Measurements from ENCODE around the gene NBEA. TPM values are rescaled to one million over a fixed set of nuclear protein-coding genes. Genes with fewer than 3 reads are reported as not detected.

Gene NBEA
- total and polyA plus RNA-seq, 2 experiments from 2014 or later = 9.1 to 29.1 TPM

- TF ChIP-seq CREB1 (CRISPR knock-in tag; IDR thresholded peaks at IDR 0.05; ENCODE audit: low read depth) (no peak), CTCF (conservative IDR thresholded peaks at IDR 0.05; ENCODE audit: low read depth in 2 of 2) (no peak)
These were observed 150.2 kb downstream of the NBEA start (continued) for GRCh38 chr13:35092251-35092650.

DNA sequence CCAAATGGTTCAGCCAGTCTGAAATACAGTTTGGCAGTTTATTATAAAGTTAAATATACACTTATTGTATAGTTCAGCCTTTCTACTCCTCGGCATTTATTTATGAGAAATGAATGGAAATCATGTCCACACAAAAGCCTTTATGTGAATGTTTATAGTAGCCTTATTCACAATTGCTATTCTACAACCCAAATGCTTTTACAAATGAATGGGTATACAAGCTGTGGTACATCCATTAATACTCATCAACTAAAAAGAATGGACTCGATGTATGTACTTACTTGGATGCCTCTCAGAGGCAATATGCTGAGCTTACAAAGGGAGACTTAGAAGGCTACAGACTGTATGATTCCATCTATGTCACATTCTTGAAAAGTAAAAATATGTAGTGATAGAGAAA is 150.7 kb downstream of the NBEA start:
- no peak overlapping the region for H2AFZ ChIP-seq
- ATAC-seq (no peak), DNase-seq (ENCODE audit: low spot score) (no peak)
- Mint-ChIP-seq H3K9me3 (0 out of 3 replicates have a peak, but pooled peaks cover under 1% of the 10 kb centered on the region), H3K4me1 (no peaks in the 10 kb centered on the region; the same call in 2 of the 3 replicates), H3K4me3 (no peak overlapping the region), H3K27me3 (ENCODE audit: insufficient read depth, low read depth, poor library complexity) (peaks cover 2% of the 10 kb centered on the region), H3K27ac (no peak overlapping the region), H3K36me3 (ENCODE audit: low read depth) (peaks cover 1% of the 10 kb centered on the region; the same call in 2 of the 3 replicates)
- no peaks in the 10 kb centered on the region for H3K4me1 ChIP-seq (ENCODE audit: insufficient read depth)
- H4K20me1 ChIP-seq (replicated peaks; ENCODE audit: insufficient read depth) = 0 out of 2 replicates have a peak, but pooled peaks cover 3% of the 10 kb centered on the region
- H3K36me3 ChIP-seq (ENCODE audit: insufficient read depth) = no peaks in the 10 kb centered on the region
- no peaks in the 10 kb centered on the region for H3F3A ChIP-seq (replicated peaks; ENCODE audit: low read depth)
- no peak overlapping the region for H3K27ac ChIP-seq (ENCODE audit: low read depth)
- no peak overlapping the region for H3K4me2 ChIP-seq
- H3K9me2 ChIP-seq (ENCODE audit: insufficient read depth) = no peaks in the 10 kb centered on the region
- H3K79me2 ChIP-seq (replicated peaks; ENCODE audit: insufficient read depth) = no peaks in the 10 kb centered on the region
- H3K27me3 ChIP-seq (ENCODE audit: insufficient read depth) = no peaks in the 10 kb centered on the region
- H3K4me3 ChIP-seq = no peak overlapping the region
- TF ChIP-seq ETS1 (IDR thresholded peaks at IDR 0.05) (no peak), NANOG (IDR thresholded peaks at IDR 0.05; ENCODE audit: borderline replicate concordance) (no peak), REST (IDR thresholded peaks at IDR 0.05; ENCODE audit: unreplicated experiment) (no peak), JUNB (IDR thresholded peaks at IDR 0.05; ENCODE audit: unreplicated experiment) (no peak), EZH2phosphoT487 (IDR thresholded peaks at IDR 0.05; ENCODE audit: unreplicated experiment) (no peak), POLR2AphosphoS5 (IDR thresholded peaks at IDR 0.05; ENCODE audit: low read depth) (no peak), STAT1 (IDR thresholded peaks at IDR 0.05; ENCODE audit: unreplicated experiment) (no peak), ZNF331 (CRISPR knock-in tag; IDR thresholded peaks at IDR 0.05; ENCODE audit: low read depth) (no peak), CTCF (conservative IDR thresholded peaks at IDR 0.05; ENCODE audit: low read depth in 2 of 2) (no peak)

Data from GM23338 (cell line).